ENCODE measurements around the gene COPA. TPM values are rescaled to one million over a fixed set of nuclear protein-coding genes. Genes with fewer than 3 reads are reported as not detected.

COPA gene
- total and polyA plus RNA-seq, 8 donors, result 149 to 182 (median 174) TPM

- Histone ChIP-seq H3K27me3 (no peaks in the 10 kb centered on the region), H3K9me3 (no peaks in the 10 kb centered on the region), H3K36me3 (no peaks in the 10 kb centered on the region), H3K27ac (no peak overlapping the region), H3K4me1 (peaks cover 0 to 10% of the 10 kb centered on the region in 2 donors), H3K4me3 (no peak overlapping the region)
- DNase-seq (no peak), ATAC-seq (no peak)
- intact Hi-C loops (cut with DNase I), result no loop called here
- TF ChIP-seq CTCF (IDR thresholded peaks at IDR 0.05), result no peak
These were observed 28.2 kb upstream of the COPA start for GRCh38 chr1:160371346-160371631.

GRCh38 chr1:160370561-160371345, 27.7 kb upstream of the COPA start:
- H3K36me3 ChIP-seq, result no peaks in the 10 kb centered on the region
- peaks cover 0 to 4% of the 10 kb centered on the region in 2 donors for H3K4me1 ChIP-seq
- no peak overlapping the region for H3K4me3 ChIP-seq
- DNase-seq, result no peak
- H3K9me3 ChIP-seq, result no peaks in the 10 kb centered on the region
- no peaks in the 10 kb centered on the region for H3K27me3 ChIP-seq
- TF ChIP-seq CTCF (IDR thresholded peaks at IDR 0.05), result no peak
- ATAC-seq, result no peak
- intact Hi-C loops (cut with DNase I), result no loop called here
- H3K27ac ChIP-seq, result no peak overlapping the region

- Histone ChIP-seq H3K4me3 (no peak overlapping the region), H3K36me3 (no peaks in the 10 kb centered on the region), H3K9me3 (no peaks in the 10 kb centered on the region), H3K4me1 (no peaks in the 10 kb centered on the region), H3K27ac (no peak overlapping the region), H3K27me3 (no peaks in the 10 kb centered on the region)
- no peak for TF ChIP-seq CTCF (IDR thresholded peaks at IDR 0.05)
- ATAC-seq, result no peak
- intact Hi-C loops (cut with DNase I), result no loop called here
- DNase-seq, result no peak
These were observed 26.0 kb upstream of the COPA start for GRCh38 chr1:160369087-160369486.

- H3K36me3 ChIP-seq, result no peaks in the 10 kb centered on the region
- H3K4me1 ChIP-seq, result no peaks in the 10 kb centered on the region
- TF ChIP-seq CTCF (IDR thresholded peaks at IDR 0.05), result no peak
- H3K4me3 ChIP-seq, result no peak overlapping the region
- intact Hi-C loops (cut with DNase I), result no loop called here
- H3K27ac ChIP-seq, result no peak overlapping the region
- ATAC-seq, result no peak
- DNase-seq, result no peak
- no peaks in the 10 kb centered on the region for H3K27me3 ChIP-seq
- no peaks in the 10 kb centered on the region for H3K9me3 ChIP-seq
These were observed 25.2 kb upstream of the COPA start for GRCh38 chr1:160367934-160368923.

GRCh38 chr1:160367516-160367900, 24.5 kb upstream of the COPA start:
- ATAC-seq, result no peak

More at GRCh38 chr1:160367516-160367900, 24.5 kb upstream of the COPA start:
- intact Hi-C loops (cut with DNase I), result no loop called here
- no peaks in the 10 kb centered on the region for H3K27me3 ChIP-seq
- H3K9me3 ChIP-seq, result no peaks in the 10 kb centered on the region
- H3K4me3 ChIP-seq, result no peak overlapping the region
- no peaks in the 10 kb centered on the region for H3K36me3 ChIP-seq
- DNase-seq, result no peak
- no peak overlapping the region for H3K27ac ChIP-seq
- no peak for TF ChIP-seq CTCF (IDR thresholded peaks at IDR 0.05)
- H3K4me1 ChIP-seq, result no peaks in the 10 kb centered on the region
